ENCODE results near the gene ZSWIM7.

Gene ZSWIM7

GRCh38 chr17:15957608-15958307 is 41.7 kb downstream of the ZSWIM7 start:
- no peak for TF ChIP-seq CTCF (IDR thresholded peaks at IDR 0.05; ENCODE audit: borderline replicate concordance, insufficient read depth, low read depth, low read length)
- no peak overlapping the region for H3K4me3 ChIP-seq (ENCODE audit: low read depth, low read length)

DNA sequence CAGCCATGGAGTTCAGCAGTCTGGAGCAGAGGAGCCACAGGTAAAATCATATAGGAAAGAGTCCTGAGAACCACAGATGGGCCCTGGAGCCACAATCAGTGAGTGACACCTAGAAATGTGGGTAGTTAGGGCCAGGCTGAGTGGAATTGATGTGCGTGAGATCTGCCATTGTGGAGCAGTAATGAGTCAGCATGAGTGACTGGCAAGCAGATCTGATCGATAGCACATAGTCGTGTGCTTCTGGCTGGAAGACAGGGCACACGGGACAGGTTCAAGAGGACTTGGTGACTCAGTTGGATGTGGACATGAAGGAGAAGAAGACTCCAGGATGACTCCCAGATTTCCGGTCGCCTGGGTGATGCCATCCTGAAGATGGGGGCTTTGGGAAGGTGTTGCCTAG is 42.3 kb downstream of the ZSWIM7 start:
- no peak overlapping the region for H3K4me3 ChIP-seq (ENCODE audit: low read depth, low read length)
- TF ChIP-seq CTCF (IDR thresholded peaks at IDR 0.05; ENCODE audit: borderline replicate concordance, insufficient read depth, low read depth, low read length): no peak

DNA sequence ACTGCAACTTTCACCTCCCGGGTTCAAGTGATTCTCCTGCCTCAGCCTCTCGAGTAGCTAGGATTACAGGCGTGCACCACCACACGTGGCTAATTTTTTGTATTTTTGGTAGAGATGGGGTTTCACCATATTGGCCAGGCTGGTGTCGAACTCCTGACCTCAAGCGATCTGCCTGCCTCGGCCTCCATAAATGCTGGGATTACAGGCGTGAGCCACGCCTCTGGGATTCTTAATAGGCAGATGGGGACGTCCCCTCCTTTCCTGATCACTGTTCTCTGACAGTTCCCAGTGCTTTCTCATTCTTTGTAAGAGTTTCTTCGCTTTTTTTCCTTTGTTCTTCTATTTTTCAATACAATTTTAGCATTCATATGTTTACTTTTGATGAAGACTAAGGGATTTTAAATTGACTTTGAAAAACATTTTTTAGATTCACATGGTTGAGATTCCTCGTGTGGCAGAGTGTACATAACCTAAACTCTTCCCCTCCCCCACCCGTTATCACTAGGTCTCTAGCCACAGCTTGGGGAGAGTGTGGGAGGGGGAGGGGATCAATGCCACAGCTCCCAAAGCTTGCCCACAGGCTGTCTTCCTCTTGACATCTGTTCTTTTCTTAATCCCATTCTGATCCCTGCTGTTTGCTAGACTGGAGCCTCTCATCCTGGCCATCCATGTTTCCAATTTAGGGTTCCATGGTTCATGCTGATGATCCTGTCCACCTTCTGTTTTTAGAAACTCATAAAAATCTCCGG is 43.5 kb downstream of the ZSWIM7 start:
- H3K4me3 ChIP-seq (ENCODE audit: low read depth, low read length): no peak overlapping the region
- TF ChIP-seq CTCF (IDR thresholded peaks at IDR 0.05; ENCODE audit: borderline replicate concordance, insufficient read depth, low read depth, low read length): no peak

- H3K4me3 ChIP-seq (ENCODE audit: low read depth, low read length): no peak overlapping the region
- TF ChIP-seq CTCF (IDR thresholded peaks at IDR 0.05; ENCODE audit: borderline replicate concordance, insufficient read depth, low read depth, low read length): no peak
These were observed 45.3 kb downstream of the ZSWIM7 start for GRCh38 chr17:15954222-15954621.

- TF ChIP-seq CTCF (IDR thresholded peaks at IDR 0.05; ENCODE audit: borderline replicate concordance, insufficient read depth, low read depth, low read length): no peak
- no peak overlapping the region for H3K4me3 ChIP-seq (ENCODE audit: low read depth, low read length)
These were observed 46.4 kb downstream of the ZSWIM7 start for GRCh38 chr17:15952916-15953790.

GRCh38 chr17:15952048-15952532 is 47.4 kb downstream of the ZSWIM7 start:
- no peak for TF ChIP-seq CTCF (IDR thresholded peaks at IDR 0.05; ENCODE audit: borderline replicate concordance, insufficient read depth, low read depth, low read length)

More at GRCh38 chr17:15952048-15952532, 47.4 kb downstream of the ZSWIM7 start:
- H3K4me3 ChIP-seq (ENCODE audit: low read depth, low read length): no peak overlapping the region
